ENCODE results near the gene SBNO2.

GRCh38 chr19:1132552-1133383 lies 41.3 kb downstream of the SBNO2 start:
- no peak for TF ChIP-seq POLR2A (IDR thresholded peaks at IDR 0.05; ENCODE audit: low read depth, low read length)
- no peak for TF ChIP-seq TAF1 (IDR thresholded peaks at IDR 0.05; ENCODE audit: borderline replicate concordance, low read depth, low read length)
